Gastrocnemius medialis (tissue), 4 donors: Measurements from ENCODE around the gene P2RX2. TPM values are rescaled to one million over a fixed set of nuclear protein-coding genes. Genes with fewer than 3 reads are reported as not detected.

Experiments
- ATAC-seq, 2 donors: fragments of 150-250 bp; one replicate each; pipeline ENCODE4 v1.9.1; 2016
- DNase-seq, 2 donors: peaks; one replicate each; pipeline ENCODE4 v3.0.0-alpha.2; 2019
- H3K27ac ChIP-seq, 4 donors: fragments of 200-600 bp; sonication (generic); 1 replicate in 1 of 4; 2 replicates in 3 of 4; pipeline ENCODE4 v1.5.1; 2016 to 2018; ENCODE audit warnings: mild to moderate bottlenecking in 2 of 4, moderate library complexity in 1 of 4
- H3K27me3 ChIP-seq, 3 donors: fragments of 200-600 bp; sonication (generic) in 2 of 3; 1 replicate in 1 of 3; 2 replicates in 2 of 3; pipeline versions ENCODE4 v1.5.1 to v1.6.0; 2016 to 2019; ENCODE audit warnings: mild to moderate bottlenecking in 1 of 3, moderate library complexity in 1 of 3
- H3K36me3 ChIP-seq, 2 donors: fragments of 200-600 bp; sonication (generic) in 1 of 2; one replicate each; pipeline ENCODE4 v1.5.1; 2017 to 2018
- H3K4me1 ChIP-seq, 2 donors: fragments of 200-600 bp; sonication (generic) in 1 of 2; one replicate each; pipeline ENCODE4 v1.5.1; 2016 to 2017; ENCODE audit warnings: mild to moderate bottlenecking in 2 of 2
- H3K4me3 ChIP-seq, 4 donors: fragments of 200-600 bp; sonication (generic) in 3 of 4; 1 replicate in 1 of 4; 2 replicates in 3 of 4; pipeline ENCODE4 v1.5.1; 2016 to 2019; ENCODE audit warnings: mild to moderate bottlenecking in 2 of 4
- H3K9me3 ChIP-seq, 3 donors: fragments of 200-600 bp; sonication (generic) in 2 of 3; 1 replicate in 1 of 3; 2 replicates in 2 of 3; pipeline ENCODE4 v1.5.1; 2016 to 2019
- CTCF ChIP-seq, 5 experiments: fragments of 450-650 bp in 3 of 5; fragments of 200-600 bp in 2 of 5; sonication (generic) in 2 of 5; IDR thresholded peaks in 4 of 5; conservative IDR thresholded peaks in 1 of 5; 1 replicate in 4 of 5; 2 replicates in 1 of 5; pipeline ENCODE4 v1.5.1; 2016 to 2019; ENCODE audit warnings: antibody characterized with exemption in 5 of 5, mild to moderate bottlenecking in 3 of 5, moderate library complexity in 3 of 5
- POLR2A ChIP-seq, 2 donors: fragments of 450-650 bp; IDR thresholded peaks; one replicate each; pipeline ENCODE4 v1.6.1; 2017; ENCODE audit warnings: antibody characterized with exemption in 2 of 2, mild to moderate bottlenecking in 2 of 2, moderate library complexity in 2 of 2
- in situ Hi-C, 4 donors: fragments of 200-750 bp; cut with MboI; loops; one replicate each; pipeline versions ENCODE4 v1.15.0 to v1.8.0; 2017; ENCODE audit warnings: low sequenced_read_pairs in 4 of 4
- intact Hi-C: fragments of 100-400 bp; cut with DNase I; formaldehyde crosslinking; loops from one replicate; pipeline ENCODE4 v1.15.1; 2023; ENCODE audit warnings: low total_unique reads
- total RNA-seq, 4 donors: library from RNA; depleted of rRNA; stranded (reverse); fragments of >200 nt; gene quantifications; one replicate each; pipeline versions ENCODE4 v1.1.0 to v1.2.3, GENCODE V29; 2016

Gene P2RX2
- total RNA-seq, 4 donors from 2014 or later: not detected

- peaks cover 0 to 9% of the 10 kb centered on the region in 2 donors for H3K36me3 ChIP-seq
- in situ Hi-C loops: no loop called here
- no peaks in the 10 kb centered on the region for H3K27me3 ChIP-seq
- no peaks in the 10 kb centered on the region for H3K9me3 ChIP-seq
- no peak for ATAC-seq
- TF ChIP-seq POLR2A (IDR thresholded peaks at IDR 0.05) (no peak), CTCF (IDR thresholded peaks at IDR 0.05 in 4 of 5, conservative IDR thresholded peaks at IDR 0.05 in 1 of 5) (no peak)
- no peak for DNase-seq
- intact Hi-C loops: no loop called here
- no peaks in the 10 kb centered on the region for H3K4me1 ChIP-seq
- no peak overlapping the region for H3K27ac ChIP-seq
- H3K4me3 ChIP-seq: no peak overlapping the region
These were observed 34.8 kb upstream of the P2RX2 start for GRCh38 chr12:132583736-132584135.

- no peak for ATAC-seq
- no peak for TF ChIP-seq POLR2A (IDR thresholded peaks at IDR 0.05)
- TF ChIP-seq CTCF (IDR thresholded peaks at IDR 0.05 in 4 of 5, conservative IDR thresholded peaks at IDR 0.05 in 1 of 5): no peak
- intact Hi-C loops: no loop called here
These were observed 34.1 kb upstream of the P2RX2 start for GRCh38 chr12:132584429-132584828.

DNA sequence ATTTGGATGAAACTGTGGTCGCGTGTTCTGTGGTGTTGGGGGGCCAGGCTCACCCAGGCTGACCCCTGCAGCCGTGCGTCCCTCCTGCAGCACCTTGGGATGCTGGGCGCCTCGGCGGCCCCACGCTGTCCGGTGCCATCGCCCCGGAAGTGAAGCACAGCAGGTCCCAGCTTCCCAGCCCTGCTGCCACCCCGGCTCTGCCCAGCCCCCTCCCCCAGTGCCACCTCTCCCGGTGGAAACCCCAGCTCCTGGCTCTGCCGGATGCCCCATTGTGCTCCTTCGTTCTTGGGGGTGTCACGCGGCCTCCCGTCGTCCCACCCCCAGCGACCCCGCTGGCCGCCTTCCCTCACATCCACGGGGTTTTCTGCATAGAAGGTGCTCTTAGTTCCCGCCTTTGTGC is 33.4 kb upstream of the P2RX2 start:
- in situ Hi-C loops: no loop called here
- ATAC-seq (no peak), DNase-seq (no peak)
- Histone ChIP-seq H3K4me3 (no peak overlapping the region), H3K27ac (no peak overlapping the region), H3K36me3 (peaks cover 0 to 8% of the 10 kb centered on the region in 2 donors), H3K9me3 (no peaks in the 10 kb centered on the region), H3K4me1 (no peaks in the 10 kb centered on the region), H3K27me3 (no peaks in the 10 kb centered on the region)
- no peak for TF ChIP-seq CTCF (IDR thresholded peaks at IDR 0.05 in 4 of 5, conservative IDR thresholded peaks at IDR 0.05 in 1 of 5)
- TF ChIP-seq POLR2A (IDR thresholded peaks at IDR 0.05): no peak
- intact Hi-C loops: no loop called here

More at GRCh38 chr12:132584429-132584828, 34.1 kb upstream of the P2RX2 start:
- Histone ChIP-seq H3K27ac (no peak overlapping the region), H3K4me3 (no peak overlapping the region), H3K27me3 (no peaks in the 10 kb centered on the region), H3K9me3 (no peaks in the 10 kb centered on the region), H3K36me3 (peaks cover 0 to 9% of the 10 kb centered on the region in 2 donors), H3K4me1 (no peaks in the 10 kb centered on the region)
- in situ Hi-C loops: no loop called here
- DNase-seq: no peak

GRCh38 chr12:132586929-132587328 is 31.6 kb upstream of the P2RX2 start:
- Histone ChIP-seq H3K9me3 (no peaks in the 10 kb centered on the region), H3K4me3 (no peak overlapping the region), H3K4me1 (no peaks in the 10 kb centered on the region), H3K27ac (no peak overlapping the region), H3K36me3 (peaks cover 0 to 6% of the 10 kb centered on the region in 2 donors), H3K27me3 (no peaks in the 10 kb centered on the region)
- DNase-seq (no peak), ATAC-seq (no peak)
- in situ Hi-C loops (no loop called here), intact Hi-C loops (no loop called here)
- TF ChIP-seq CTCF (IDR thresholded peaks at IDR 0.05 in 4 of 5, conservative IDR thresholded peaks at IDR 0.05 in 1 of 5): no peak
- no peak for TF ChIP-seq POLR2A (IDR thresholded peaks at IDR 0.05)

DNA sequence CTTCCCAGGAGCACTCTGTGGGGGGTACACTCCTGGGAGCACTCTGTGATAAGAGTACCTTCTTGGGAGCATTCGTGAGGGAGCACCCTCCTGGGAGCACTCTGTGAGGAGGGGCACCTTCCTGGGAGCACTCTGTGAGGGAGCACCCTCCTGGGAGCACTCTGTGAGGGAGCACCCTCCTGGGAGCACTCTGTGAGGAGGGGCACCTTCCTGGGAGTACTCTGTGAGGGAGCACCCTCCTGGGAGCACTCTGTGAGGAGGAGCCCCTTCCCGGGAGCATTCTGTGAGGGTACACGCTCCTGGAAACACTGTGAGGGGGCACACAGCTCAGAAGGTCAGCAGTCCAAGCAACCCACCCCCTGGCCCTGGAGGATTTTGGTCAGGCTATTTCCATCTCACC is 30.8 kb upstream of the P2RX2 start:
- DNase-seq (no peak), ATAC-seq (no peak)
- no peaks in the 10 kb centered on the region for H3K9me3 ChIP-seq
- H3K36me3 ChIP-seq: peaks cover 0 to 6% of the 10 kb centered on the region in 2 donors
- TF ChIP-seq CTCF (IDR thresholded peaks at IDR 0.05 in 4 of 5, conservative IDR thresholded peaks at IDR 0.05 in 1 of 5): no peak
- no peak for TF ChIP-seq POLR2A (IDR thresholded peaks at IDR 0.05)
- no peak overlapping the region for H3K4me3 ChIP-seq
- in situ Hi-C loops (no loop called here), intact Hi-C loops (no loop called here)
- no peak overlapping the region for H3K27ac ChIP-seq
- H3K27me3 ChIP-seq: no peaks in the 10 kb centered on the region
- no peaks in the 10 kb centered on the region for H3K4me1 ChIP-seq
